ENCODE results near the gene KCNH4.
"Not testable (repeated sequence)": the region's sequence is repeated elsewhere in the genome, so short reads cannot be mapped to it uniquely, and the experiment has no call there.

GRCh38 chr17:42143138-42143537 lies 37.8 kb downstream of the KCNH4 start:
- not testable (repeated sequence) for TF ChIP-seq CTCF, EZH2, EZH2phosphoT487 (IDR thresholded peaks at IDR 0.05)
